K562 (cell line): ENCODE measurements around the gene TIA1. TPM values are rescaled to one million over a fixed set of nuclear protein-coding genes. Genes with fewer than 3 reads are reported as not detected.

Experiments
- ARID2 ChIP-seq: fragments of 450-650 bp; IDR thresholded peaks from 2 replicates; pipeline ENCODE4 v1.6.1; 2017; ENCODE audit warnings: antibody characterized with exemption, mild to moderate bottlenecking
- BHLHE40 ChIP-seq: IDR thresholded peaks from 2 replicates; pipeline ENCODE4 v1.6.1; 2011; ENCODE audit warnings: low read length, improper control_type of control experiment
- CBFA2T3 ChIP-seq: fragments of 450-650 bp; IDR thresholded peaks from 2 replicates; pipeline ENCODE4 v1.6.1; 2017
- CTBP1 ChIP-seq: fragments of 450-650 bp; IDR thresholded peaks from 2 replicates; pipeline ENCODE4 v1.6.1; 2016; ENCODE audit warnings: borderline replicate concordance
- FOSL1 ChIP-seq: fragments of 200-800 bp; sonication (Bioruptor generic); conservative IDR thresholded peaks from 2 replicates; pipeline ENCODE4 v1.6.1; 2016; ENCODE audit warnings: missing genetic modification characterization, missing compliant biosample characterization
- FOXK2 ChIP-seq, 2 experiments: fragments of 450-650 bp; IDR thresholded peaks in 1 of 2; conservative IDR thresholded peaks in 1 of 2; 2 replicates each; pipeline ENCODE4 v1.6.1; 2016; ENCODE audit warnings: low read depth in 2 of 2, mild to moderate bottlenecking in 1 of 2
- HMG20A ChIP-seq: fragments of 450-650 bp; formaldehyde crosslinking; conservative IDR thresholded peaks from 2 replicates; pipeline ENCODE4 v1.4.0; 2020; ENCODE audit warnings: mild to moderate bottlenecking, mixed read lengths
- IRF2 ChIP-seq: sonication (generic); formaldehyde crosslinking; IDR thresholded peaks from 2 replicates; pipeline ENCODE4 v1.8.1; 2022; ENCODE audit warnings: mild to moderate bottlenecking, missing genetic modification reagents
- MAFF ChIP-seq: IDR thresholded peaks from 2 replicates; pipeline ENCODE4 v1.6.1; 2012; ENCODE audit warnings: low read length, improper control_type of control experiment
- NR2C1 ChIP-seq, 2 experiments: fragments of 450-650 bp; IDR thresholded peaks; 2 replicates each; pipeline ENCODE4 v1.6.1; 2017; ENCODE audit warnings: mild to moderate bottlenecking in 2 of 2, antibody characterized with exemption in 1 of 2, inconsistent platforms in 1 of 2, missing compliant biosample characterization in 1 of 2, missing genetic modification characterization in 1 of 2
- ZNF347 ChIP-seq: fragments of 450-650 bp; formaldehyde crosslinking; IDR thresholded peaks from 2 replicates; pipeline ENCODE4 v1.4.0; 2020; ENCODE audit warnings: low read depth, mild to moderate bottlenecking, moderate library complexity
- ZNF354B ChIP-seq: fragments of 250-450 bp; sonication (Bioruptor Pico); IDR thresholded peaks from 2 replicates; pipeline ENCODE4 v1.4.0; 2020
- ZNF695 ChIP-seq: fragments of 450-650 bp; formaldehyde crosslinking; IDR thresholded peaks from 2 replicates; pipeline ENCODE4 v1.4.0; 2020; ENCODE audit warnings: mild to moderate bottlenecking, moderate library complexity
- polyA plus RNA-seq, 8 experiments: library from polyadenylated mRNA; depleted of rRNA in 4 of 8; stranded (reverse) in 5 of 8; unstranded in 3 of 8; fragments of >200 nt; fragmentation: Nextera tagmentation in 2 of 8; fragmentation: Illumina TruSeq in 1 of 8; extraction: Ambion mirVana in 2 of 8; extraction: Trizol in 1 of 8; gene quantifications; 2 replicates each; pipeline versions ENCODE4 v1.2.1 to v1.2.3, GENCODE V29; 2011 to 2014; ENCODE audit warnings: inconsistent platforms in 1 of 8, missing spikeins in 1 of 8
- total RNA-seq, 7 experiments: library from RNA; depleted of rRNA in 6 of 7; stranded (reverse); fragments of >200 nt in 6 of 7; fragmentation: Illumina TruSeq in 2 of 7; extraction: Trizol in 2 of 7; gene quantifications; 2 replicates each; pipeline versions ENCODE4 v1.2.1 to v1.2.3, GENCODE V29; 2011 to 2021; ENCODE audit warnings: low replicate concordance in 1 of 7
- TF ChIP-seq, protein P1 (sequence below), 3 experiments: fragments of 200-800 bp in 1 of 3; fragments of 250-450 bp in 1 of 3; fragments of 450-650 bp in 1 of 3; sonication (Bioruptor Pico) in 1 of 3; sonication (Bioruptor generic) in 1 of 3; formaldehyde crosslinking in 1 of 3; IDR thresholded peaks; 2 replicates each; pipeline versions ENCODE4 v1.6.1 to v1.8.0; 2016 to 2022; ENCODE audit warnings: mild to moderate bottlenecking in 2 of 3, missing genetic modification characterization in 2 of 3, missing compliant biosample characterization in 1 of 3, moderate library complexity in 1 of 3
- TF ChIP-seq, protein P2 (sequence below), 2 experiments: fragments of 450-650 bp; formaldehyde crosslinking in 1 of 2; IDR thresholded peaks; 2 replicates each; pipeline versions ENCODE4 v1.4.0 to v1.6.1; 2014 to 2020; ENCODE audit warnings: mild to moderate bottlenecking in 2 of 2, borderline replicate concordance in 1 of 2, low read depth in 1 of 2

The TIA1 gene
- total and polyA plus RNA-seq, 9 of the 15 experiments (the other 6 are each of a cell fraction or from before 2014, with no cell fraction given): 25.3 to 129 (median 79.6) TPM

GRCh38 chr2:70190418-70191243 lies 57.8 kb downstream of the TIA1 start, which contains the start of gene C2orf42 (continued):
- peak; percentile 56; a peak in 3 of 4 replicates for TF ChIP-seq FOXK2 (conservative IDR thresholded peaks at IDR 0.05 in 1 of 2, IDR thresholded peaks at IDR 0.05 in 1 of 2; ENCODE audit: low read depth in 2 of 2)
- TF ChIP-seq ZNF354B (CRISPR knock-in tag): no peak
- TF ChIP-seq HMG20A (CRISPR knock-in tag): no peak
- TF ChIP-seq CTBP1: peak; percentile 84
- TF ChIP-seq ARID2: no peak
- no peak for TF ChIP-seq ZNF695
- no peak for TF ChIP-seq BHLHE40
- TF ChIP-seq, protein P1, sequence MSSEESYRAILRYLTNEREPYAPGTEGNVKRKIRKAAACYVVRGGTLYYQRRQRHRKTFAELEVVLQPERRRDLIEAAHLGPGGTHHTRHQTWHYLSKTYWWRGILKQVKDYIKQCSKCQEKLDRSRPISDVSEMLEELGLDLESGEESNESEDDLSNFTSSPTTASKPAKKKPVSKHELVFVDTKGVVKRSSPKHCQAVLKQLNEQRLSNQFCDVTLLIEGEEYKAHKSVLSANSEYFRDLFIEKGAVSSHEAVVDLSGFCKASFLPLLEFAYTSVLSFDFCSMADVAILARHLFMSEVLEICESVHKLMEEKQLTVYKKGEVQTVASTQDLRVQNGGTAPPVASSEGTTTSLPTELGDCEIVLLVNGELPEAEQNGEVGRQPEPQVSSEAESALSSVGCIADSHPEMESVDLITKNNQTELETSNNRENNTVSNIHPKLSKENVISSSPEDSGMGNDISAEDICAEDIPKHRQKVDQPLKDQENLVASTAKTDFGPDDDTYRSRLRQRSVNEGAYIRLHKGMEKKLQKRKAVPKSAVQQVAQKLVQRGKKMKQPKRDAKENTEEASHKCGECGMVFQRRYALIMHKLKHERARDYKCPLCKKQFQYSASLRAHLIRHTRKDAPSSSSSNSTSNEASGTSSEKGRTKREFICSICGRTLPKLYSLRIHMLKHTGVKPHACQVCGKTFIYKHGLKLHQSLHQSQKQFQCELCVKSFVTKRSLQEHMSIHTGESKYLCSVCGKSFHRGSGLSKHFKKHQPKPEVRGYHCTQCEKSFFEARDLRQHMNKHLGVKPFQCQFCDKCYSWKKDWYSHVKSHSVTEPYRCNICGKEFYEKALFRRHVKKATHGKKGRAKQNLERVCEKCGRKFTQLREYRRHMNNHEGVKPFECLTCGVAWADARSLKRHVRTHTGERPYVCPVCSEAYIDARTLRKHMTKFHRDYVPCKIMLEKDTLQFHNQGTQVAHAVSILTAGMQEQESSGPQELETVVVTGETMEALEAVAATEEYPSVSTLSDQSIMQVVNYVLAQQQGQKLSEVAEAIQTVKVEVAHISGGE (CRISPR knock-in tag; IDR thresholded peaks at IDR 0.05): peak; percentile 67 to 96 (median 71); a peak in 5 of 6 replicates
- TF ChIP-seq, protein P2, sequence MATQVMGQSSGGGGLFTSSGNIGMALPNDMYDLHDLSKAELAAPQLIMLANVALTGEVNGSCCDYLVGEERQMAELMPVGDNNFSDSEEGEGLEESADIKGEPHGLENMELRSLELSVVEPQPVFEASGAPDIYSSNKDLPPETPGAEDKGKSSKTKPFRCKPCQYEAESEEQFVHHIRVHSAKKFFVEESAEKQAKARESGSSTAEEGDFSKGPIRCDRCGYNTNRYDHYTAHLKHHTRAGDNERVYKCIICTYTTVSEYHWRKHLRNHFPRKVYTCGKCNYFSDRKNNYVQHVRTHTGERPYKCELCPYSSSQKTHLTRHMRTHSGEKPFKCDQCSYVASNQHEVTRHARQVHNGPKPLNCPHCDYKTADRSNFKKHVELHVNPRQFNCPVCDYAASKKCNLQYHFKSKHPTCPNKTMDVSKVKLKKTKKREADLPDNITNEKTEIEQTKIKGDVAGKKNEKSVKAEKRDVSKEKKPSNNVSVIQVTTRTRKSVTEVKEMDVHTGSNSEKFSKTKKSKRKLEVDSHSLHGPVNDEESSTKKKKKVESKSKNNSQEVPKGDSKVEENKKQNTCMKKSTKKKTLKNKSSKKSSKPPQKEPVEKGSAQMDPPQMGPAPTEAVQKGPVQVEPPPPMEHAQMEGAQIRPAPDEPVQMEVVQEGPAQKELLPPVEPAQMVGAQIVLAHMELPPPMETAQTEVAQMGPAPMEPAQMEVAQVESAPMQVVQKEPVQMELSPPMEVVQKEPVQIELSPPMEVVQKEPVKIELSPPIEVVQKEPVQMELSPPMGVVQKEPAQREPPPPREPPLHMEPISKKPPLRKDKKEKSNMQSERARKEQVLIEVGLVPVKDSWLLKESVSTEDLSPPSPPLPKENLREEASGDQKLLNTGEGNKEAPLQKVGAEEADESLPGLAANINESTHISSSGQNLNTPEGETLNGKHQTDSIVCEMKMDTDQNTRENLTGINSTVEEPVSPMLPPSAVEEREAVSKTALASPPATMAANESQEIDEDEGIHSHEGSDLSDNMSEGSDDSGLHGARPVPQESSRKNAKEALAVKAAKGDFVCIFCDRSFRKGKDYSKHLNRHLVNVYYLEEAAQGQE (IDR thresholded peaks at IDR 0.05; ENCODE audit: borderline replicate concordance): 0 out of 2 replicates have a peak, but pooled peaks have one; percentile 24
- TF ChIP-seq, protein P2 (CRISPR knock-in tag; IDR thresholded peaks at IDR 0.05; ENCODE audit: low read depth): 0 out of 2 replicates have a peak, but pooled peaks have one; percentile 16
- no peak for TF ChIP-seq ZNF347 (CRISPR knock-in tag)
- peak; percentile 60; the same call in 1 of the 2 replicates for TF ChIP-seq FOSL1 (tag)
- peak; percentile 73 for TF ChIP-seq NR2C1 (IDR thresholded peaks at IDR 0.05)
- TF ChIP-seq NR2C1 (tag; IDR thresholded peaks at IDR 0.05): peak; percentile 48; the same call in 1 of the 2 replicates
- no peak for TF ChIP-seq IRF2
- TF ChIP-seq MAFF: no peak
- TF ChIP-seq CBFA2T3: no peak
